ENCODE results near the gene HOXC11. TPM values are rescaled to one million over a fixed set of nuclear protein-coding genes. Genes with fewer than 3 reads are reported as not detected.

The HOXC11 gene
- total and polyA plus RNA-seq, 2 donors (not counting 1 experiment from before 2014, with no cell fraction given) = not detected

GRCh38 chr12:53963434-53964314 lies 9.3 kb upstream of the HOXC11 start:
- peaks cover 90% of the 10 kb centered on the region for H3K27me3 Mint-ChIP-seq
- intact Hi-C loops (cut with micrococcal nuclease) = no loop called here
- H3K27ac Mint-ChIP-seq = no peak overlapping the region
- 16% methylated on average over 24 of the region's 38 CpGs for WGBS (ENCODE audit: insufficient coverage)
- H3K27me3 ChIP-seq (replicated peaks in 1 of 4; ENCODE audit: control extremely low read depth in 1 of 4, control insufficient read depth in 3 of 4, insufficient read depth in 4 of 4, low read length in 3 of 4) = peaks cover 1 to 99% (median 91%) of the 10 kb centered on the region in 4 experiments
- CTCF ChIA-PET = interaction anchor here (0.6 kb wide), 1 partner anchor 42 kb away, joined by 3 read pairs; no protein-coding TSS in a partner anchor
- no peak overlapping the region for H2AFZ ChIP-seq (ENCODE audit: insufficient read depth, low read depth, low read length, poor library complexity, severe bottlenecking)
- H3K36me3 ChIP-seq (replicated peaks in 1 of 2; ENCODE audit: control extremely low read depth in 1 of 2, control insufficient read depth in 1 of 2, extremely low read depth in 1 of 2, insufficient read depth in 2 of 2, low read length in 1 of 2) = no peaks in the 10 kb centered on the region
- no peak overlapping the region for H3K9ac ChIP-seq (ENCODE audit: low read length)
- no peak for ATAC-seq (ENCODE audit: low read depth)
- H4K20me1 ChIP-seq (ENCODE audit: control insufficient read depth, insufficient read depth, low read length, poor library complexity, severe bottlenecking) = no peaks in the 10 kb centered on the region
- no peaks in the 10 kb centered on the region for H3K9me3 Mint-ChIP-seq (ENCODE audit: insufficient read depth)
- peaks cover 1 to 66% (median 3%) of the 10 kb centered on the region in 3 donors for H3K9me3 ChIP-seq (ENCODE audit: control extremely low read depth in 1 of 3, control insufficient read depth in 2 of 3, insufficient read depth in 1 of 3, low read length in 2 of 3)
- H3K4me3 ChIP-seq (ENCODE audit: control extremely low read depth in 1 of 5, extremely low read depth in 1 of 5, insufficient read depth in 1 of 5, low read depth in 2 of 5, low read length in 4 of 5) = no peak overlapping the region
- TF ChIP-seq EZH2 (IDR thresholded peaks at IDR 0.05; ENCODE audit: borderline replicate concordance, insufficient read depth, low read depth, low read length, poor library complexity, severe bottlenecking) = no peak
- no peak for TF ChIP-seq CTCF (IDR thresholded peaks at IDR 0.05)
- no peaks in the 10 kb centered on the region for H3K79me2 ChIP-seq (ENCODE audit: control insufficient read depth, insufficient read depth, low read length)
- POLR2A ChIA-PET = no interaction called here
- DNase-seq = no peak
- H3K4me2 ChIP-seq (replicated peaks; ENCODE audit: low read depth, low read length, poor library complexity, severe bottlenecking) = no peak overlapping the region
- H3K27ac ChIP-seq (ENCODE audit: low read length in 2 of 2) = no peak overlapping the region
- no peak overlapping the region for H3K4me3 Mint-ChIP-seq
- H3K4me1 ChIP-seq (ENCODE audit: control insufficient read depth in 2 of 2, insufficient read depth in 2 of 2, low read length in 2 of 2) = peaks cover 28 to 49% of the 10 kb centered on the region in 2 donors
- H3K4me1 Mint-ChIP-seq = peaks cover 23% of the 10 kb centered on the region

- peaks cover 90% of the 10 kb centered on the region for H3K27me3 Mint-ChIP-seq
- Histone ChIP-seq H3K4me3 (ENCODE audit: control extremely low read depth in 1 of 5, extremely low read depth in 1 of 5, insufficient read depth in 1 of 5, low read depth in 2 of 5, low read length in 4 of 5) (no peak overlapping the region), H3K36me3 (replicated peaks in 1 of 2; ENCODE audit: control extremely low read depth in 1 of 2, control insufficient read depth in 1 of 2, extremely low read depth in 1 of 2, insufficient read depth in 2 of 2, low read length in 1 of 2) (no peaks in the 10 kb centered on the region), H2AFZ (ENCODE audit: insufficient read depth, low read depth, low read length, poor library complexity, severe bottlenecking) (no peak overlapping the region), H3K27me3 (replicated peaks in 1 of 4; ENCODE audit: control extremely low read depth in 1 of 4, control insufficient read depth in 3 of 4, insufficient read depth in 4 of 4, low read length in 3 of 4) (peaks cover 1 to 99% (median 92%) of the 10 kb centered on the region in 4 experiments), H3K79me2 (ENCODE audit: control insufficient read depth, insufficient read depth, low read length) (no peaks in the 10 kb centered on the region), H3K4me2 (replicated peaks; ENCODE audit: low read depth, low read length, poor library complexity, severe bottlenecking) (no peak overlapping the region), H3K4me1 (ENCODE audit: control insufficient read depth in 2 of 2, insufficient read depth in 2 of 2, low read length in 2 of 2) (peaks cover 28 to 53% of the 10 kb centered on the region in 2 donors), H3K9ac (ENCODE audit: low read length) (no peak overlapping the region), H4K20me1 (ENCODE audit: control insufficient read depth, insufficient read depth, low read length, poor library complexity, severe bottlenecking) (no peaks in the 10 kb centered on the region), H3K9me3 (ENCODE audit: control extremely low read depth in 1 of 3, control insufficient read depth in 2 of 3, insufficient read depth in 1 of 3, low read length in 2 of 3) (peaks cover 1 to 70% (median 3%) of the 10 kb centered on the region in 3 donors), H3K27ac (ENCODE audit: low read length in 2 of 2) (no peak overlapping the region)
- TF ChIP-seq EZH2 (IDR thresholded peaks at IDR 0.05; ENCODE audit: borderline replicate concordance, insufficient read depth, low read depth, low read length, poor library complexity, severe bottlenecking) = no peak
- TF ChIP-seq CTCF (IDR thresholded peaks at IDR 0.05) = no peak
- no peaks in the 10 kb centered on the region for H3K9me3 Mint-ChIP-seq (ENCODE audit: insufficient read depth)
- no peak overlapping the region for H3K4me3 Mint-ChIP-seq
- H3K4me1 Mint-ChIP-seq = peaks cover 23% of the 10 kb centered on the region
- POLR2A ChIA-PET = interaction anchor here (0.6 kb wide), 1 partner anchor 45 kb away, joined by 5 read pairs; the partner anchor contains the start of gene HOXC8
- no peak overlapping the region for H3K27ac Mint-ChIP-seq
- no CpG with 5 or more reads among the region's 2 CpGs for WGBS (ENCODE audit: insufficient coverage)
- ATAC-seq (ENCODE audit: low read depth) (no peak), DNase-seq (no peak)
- CTCF ChIA-PET = interaction anchor here (0.6 kb wide), 1 partner anchor 41 kb away, joined by 3 read pairs; no protein-coding TSS in a partner anchor
- intact Hi-C loops (cut with micrococcal nuclease) = no loop called here
Measured at GRCh38 chr12:53964315-53964713, 8.6 kb upstream of the HOXC11 start.
